GM18505 (cell line): Measurements from ENCODE around the gene IL15RA.
"Not testable (repeated sequence)": the region's sequence is repeated elsewhere in the genome, so short reads cannot be mapped to it uniquely, and the experiment has no call there.

Experiments used
- ATAC-seq: cut with Tn5 transposase; IDR thresholded peaks from one replicate; pipeline ENCODE4 v1.9.1; 2021; ENCODE audit not compliant: unreplicated experiment
- POLR2A ChIP-seq: IDR thresholded peaks from 4 replicates; pipeline ENCODE4 v1.6.1; 2011; ENCODE audit warnings: borderline replicate concordance; ENCODE audit not compliant: insufficient read depth, insufficient read length; ENCODE audit errors: extremely low read depth

Gene IL15RA

DNA sequence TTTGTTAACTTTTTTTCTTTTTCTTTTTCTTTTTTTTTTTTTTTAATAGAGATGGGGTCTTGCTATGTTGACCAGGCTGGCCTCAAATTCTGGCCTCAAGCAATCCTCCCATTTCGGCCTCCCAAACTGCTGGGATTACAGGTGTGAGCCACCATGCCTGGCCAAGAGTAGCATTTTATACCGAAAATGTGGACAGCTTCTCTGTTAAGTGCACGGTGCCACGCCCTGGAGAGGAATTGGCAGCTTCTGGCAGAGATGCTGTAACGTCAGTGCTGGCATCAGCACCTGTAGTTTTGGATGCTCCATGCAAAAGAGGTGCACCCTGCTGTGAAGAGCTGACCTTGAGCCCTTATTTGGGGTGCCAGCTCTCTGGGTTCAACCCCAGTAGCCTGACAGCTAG lies 18.2 kb downstream of the IL15RA start:
- ATAC-seq: no peak
- no peak for TF ChIP-seq POLR2A

GRCh38 chr10:5958675-5959074 lies 18.7 kb downstream of the IL15RA start:
- no peak for ATAC-seq
- TF ChIP-seq POLR2A: no peak

- TF ChIP-seq POLR2A: no peak
- no peak for ATAC-seq
These were observed 19.3 kb downstream of the IL15RA start for GRCh38 chr10:5958077-5958476.

GRCh38 chr10:5956146-5956936 lies 21.0 kb downstream of the IL15RA start:
- TF ChIP-seq POLR2A: no peak
- ATAC-seq: no peak

GRCh38 chr10:5953676-5954075 lies 23.7 kb downstream of the IL15RA start:
- no peak for TF ChIP-seq POLR2A
- no peak for ATAC-seq

DNA sequence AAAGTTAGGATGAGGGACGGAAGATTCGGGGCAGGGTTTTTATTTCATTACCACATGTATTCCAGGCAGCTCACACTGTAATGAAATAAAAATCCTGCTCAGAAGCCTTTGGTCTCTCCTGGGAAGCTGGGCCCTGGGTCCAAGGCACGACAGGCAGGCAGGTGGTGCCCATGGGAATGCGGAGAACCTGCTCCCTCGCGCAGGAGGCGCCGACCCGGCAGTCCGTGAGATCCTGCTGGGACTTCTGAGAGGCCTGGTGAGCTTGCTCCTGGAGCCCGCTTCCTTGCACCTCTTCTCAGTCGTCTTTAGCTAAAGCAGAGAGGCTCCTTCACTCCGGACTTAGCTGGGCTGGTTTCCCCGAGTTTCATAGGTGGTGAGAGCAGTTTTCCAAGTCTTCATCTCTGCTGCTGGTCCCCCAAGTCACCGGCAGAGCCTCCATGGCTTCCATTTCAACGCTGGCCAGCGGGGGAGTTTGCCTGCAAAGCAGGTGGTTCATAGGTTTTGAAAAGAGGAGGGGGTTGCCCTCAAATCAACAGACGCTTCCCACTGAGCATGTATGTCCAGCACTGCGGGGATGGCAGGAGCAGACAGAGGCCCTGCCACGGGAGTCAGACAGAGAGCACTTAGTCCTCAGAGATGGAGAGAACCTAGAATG lies 24.5 kb downstream of the IL15RA start:
- no peak for TF ChIP-seq POLR2A
- ATAC-seq: no peak

DNA sequence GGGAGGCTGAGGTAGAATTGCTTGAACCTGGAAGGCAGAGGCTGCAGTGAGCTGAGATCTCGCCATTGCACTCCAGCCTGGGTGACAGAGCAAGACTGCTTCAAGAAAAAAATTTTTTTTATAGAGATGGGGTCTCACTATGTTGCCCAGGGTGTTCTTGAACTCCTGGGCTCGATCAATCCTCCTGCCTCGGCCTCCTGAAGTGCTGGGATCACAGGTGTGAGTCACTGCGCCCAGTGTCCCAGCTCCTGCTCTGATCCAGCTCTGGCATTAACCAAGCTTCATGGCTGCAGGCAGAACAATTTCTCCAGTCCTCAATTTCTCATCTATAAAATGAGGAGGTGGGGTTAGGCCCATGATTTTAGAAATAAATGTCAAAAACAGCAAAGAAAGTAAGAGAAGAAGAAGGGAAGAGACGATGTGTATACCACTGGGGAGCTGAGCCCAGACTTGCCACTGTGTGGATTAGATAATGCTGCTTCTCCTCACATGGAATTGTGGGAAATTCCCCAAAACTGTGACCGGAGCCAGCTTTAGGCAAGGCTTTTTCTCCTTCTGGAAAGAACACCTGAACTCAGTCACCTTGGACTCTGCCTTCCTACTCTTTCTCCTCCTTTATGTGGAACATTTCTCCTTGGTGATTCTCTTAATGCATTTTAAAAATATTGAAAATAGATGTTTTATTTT lies 25.5 kb downstream of the IL15RA start:
- no peak for ATAC-seq
- no peak for TF ChIP-seq POLR2A

DNA sequence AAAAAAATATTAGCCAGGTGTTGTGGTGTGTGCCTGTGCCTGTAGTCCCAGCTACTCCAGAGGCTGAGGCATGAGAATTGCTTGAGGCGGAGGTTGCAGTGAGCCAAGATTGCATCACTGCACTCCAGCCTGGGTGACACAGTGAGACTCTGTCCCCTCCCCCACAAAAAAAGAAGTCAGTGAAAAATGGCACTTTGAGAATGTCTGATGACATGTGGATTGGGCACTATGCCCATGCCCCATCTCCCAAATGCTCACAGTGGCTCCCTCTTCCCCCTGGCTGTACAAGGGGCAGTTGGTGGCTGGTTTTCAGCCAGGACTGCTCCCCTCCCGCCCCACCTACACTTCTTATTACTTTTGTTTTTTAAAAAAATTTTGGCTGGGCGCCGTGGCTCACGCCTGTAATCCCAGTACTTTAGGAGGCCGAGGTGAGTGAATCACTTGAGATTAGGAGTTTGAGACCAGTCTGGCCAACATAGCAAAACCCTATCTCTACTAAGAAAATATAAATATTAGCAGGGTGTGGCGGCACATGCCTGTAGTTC lies 26.1 kb downstream of the IL15RA start:
- TF ChIP-seq POLR2A: no peak
- no peak for ATAC-seq

- TF ChIP-seq POLR2A: no peak
- ATAC-seq: no peak
These were observed 28.2 kb downstream of the IL15RA start for GRCh38 chr10:5949009-5949759.

DNA sequence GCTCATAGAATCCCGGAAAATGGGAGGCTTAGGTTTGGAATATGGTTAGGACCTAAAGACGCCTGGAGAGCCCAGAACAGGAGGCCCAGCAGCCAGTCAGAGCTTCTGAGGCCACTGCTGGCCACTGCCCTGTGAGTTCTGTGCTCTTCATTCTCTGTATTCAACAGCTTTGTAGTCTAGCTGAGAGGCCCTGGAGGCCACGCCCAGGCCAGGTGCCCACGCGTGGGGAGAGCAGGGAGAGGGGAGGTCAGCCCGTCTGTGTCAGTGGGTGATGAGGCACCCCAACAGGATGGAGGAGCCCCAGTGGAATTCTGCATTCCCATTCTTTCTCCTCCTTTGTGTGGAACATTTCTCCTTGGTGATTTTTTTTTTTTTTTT lies 29.1 kb downstream of the IL15RA start:
- no peak for TF ChIP-seq POLR2A
- ATAC-seq: no peak

DNA sequence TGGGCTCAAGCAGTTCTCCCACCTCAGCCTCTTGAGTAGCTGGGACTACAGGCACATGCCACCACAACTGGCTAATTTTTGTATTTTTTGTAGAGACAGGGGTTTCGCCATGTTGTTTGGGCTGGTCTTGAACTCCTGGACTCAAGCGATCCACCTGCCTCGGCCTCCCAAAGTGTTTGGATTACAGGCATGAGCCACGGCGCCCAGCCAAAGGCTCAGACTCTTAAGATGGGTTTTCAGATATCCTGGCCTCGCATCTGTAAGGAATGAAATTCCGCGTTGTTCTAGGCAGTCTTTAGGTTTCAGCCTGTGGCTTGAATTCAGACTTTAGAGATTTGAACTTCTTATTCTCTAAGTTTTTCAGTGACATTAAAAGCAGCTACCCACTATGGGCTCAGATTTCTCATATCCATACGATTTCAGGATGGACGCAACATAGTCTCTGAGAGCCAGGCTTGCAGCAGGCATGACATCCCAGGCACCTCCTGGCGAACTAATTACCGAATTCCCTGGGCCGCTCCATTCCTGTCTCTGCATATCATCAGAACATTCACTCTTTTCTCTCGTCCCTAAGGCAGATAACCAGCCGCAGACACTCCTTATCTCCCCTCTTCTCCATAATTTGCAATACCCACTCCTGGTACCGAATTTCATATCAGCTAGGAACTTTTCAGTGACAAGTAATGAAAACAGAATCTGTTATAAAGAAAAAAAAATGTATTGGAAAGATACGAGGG lies 29.7 kb downstream of the IL15RA start:
- TF ChIP-seq POLR2A: no peak
- ATAC-seq: no peak

GRCh38 chr10:5946786-5947185 lies 30.6 kb downstream of the IL15RA start:
- no peak for ATAC-seq
- TF ChIP-seq POLR2A: no peak

- ATAC-seq: not testable (repeated sequence)
These were observed 30.9 kb downstream of the IL15RA start for GRCh38 chr10:5946419-5946775.
